HCT116 (cell line): ENCODE measurements around the gene DMD. TPM values are rescaled to one million over a fixed set of nuclear protein-coding genes. Genes with fewer than 3 reads are reported as not detected.

Experiments used
- ATAC-seq: fragments of 200-7000 bp; cut with Tn5 transposase; 2 replicates; pipeline ENCODE4 v1.9.1; 2020; ENCODE audit warnings: mild to moderate bottlenecking, moderate library complexity
- BruUV-seq: library from RNA; stranded (reverse); fragments of 400-500 nt; replicated peaks from 2 replicates; lab custom pipeline; 2021; lab: Mats Ljungman, UMichigan
- CTCF ChIA-PET: fragments of 300-600 bp; sonication (Branson Sonifier 250); formaldehyde crosslinking; loops from one replicate; lab custom pipeline; 2021; ENCODE audit warnings: antibody characterized with exemption; lab: Charles Lee
- POLR2A ChIA-PET: fragments of 300-600, 350-600 bp; sonication (Branson Sonifier 250); formaldehyde crosslinking; loops from one replicate; lab custom pipeline; 2021; ENCODE audit warnings: antibody characterized with exemption; lab: Charles Lee
- RAD21 ChIA-PET, 2 experiments: fragments of 300-600 bp; sonication (Branson Sonifier 250); formaldehyde crosslinking; loops; one replicate each; lab custom pipeline; 2023; ENCODE audit warnings: low total read pairs in 2 of 2; ENCODE audit not compliant: uncharacterized antibody in 2 of 2, unreplicated experiment in 2 of 2, low non-redundant PET in 1 of 2; lab: Charles Lee
- DNase-seq: peaks from one replicate; pipeline ENCODE4 v3.0.0-alpha.2; 2010; ENCODE audit warnings: low read depth, low spot score
- H2AFZ ChIP-seq: fragments of 200-600 bp; shearing (Covaris generic), sonication (generic); 2 replicates; pipeline ENCODE4 v1.6.1; 2017; ENCODE audit warnings: low read depth, mixed run types, mixed read lengths, antibody characterized with exemption, low read length; ENCODE audit not compliant: poor library complexity, severe bottlenecking
- H3K27ac ChIP-seq: 2 replicates; pipeline ENCODE4 v1.5.1; 2012; ENCODE audit warnings: low read depth, low read length
- H3K27me3 ChIP-seq: fragments of 200-600 bp; sonication (generic); 2 replicates; pipeline ENCODE4 v1.6.1; 2016; ENCODE audit warnings: mixed run types, low read length, mixed read lengths; ENCODE audit not compliant: insufficient read depth
- H3K36me3 ChIP-seq, 2 experiments: fragments of 200-500 bp in 1 of 2; fragments of 200-600 bp in 1 of 2; sonication (Bioruptor generic) in 1 of 2; sonication (generic) in 1 of 2; 2 replicates each; pipeline versions ENCODE4 v1.5.1 to v1.6.1; 2014 to 2016; ENCODE audit warnings: low read length in 2 of 2, inconsistent platforms in 1 of 2, mixed read lengths in 1 of 2, mixed run types in 1 of 2; ENCODE audit not compliant: insufficient read depth in 2 of 2, control insufficient read depth in 1 of 2
- H3K4me1 ChIP-seq, 2 experiments: fragments of 200-600 bp in 1 of 2; sonication (generic) in 1 of 2; 2 replicates each; pipeline versions ENCODE4 v1.5.1 to v1.6.1; 2012 to 2017; ENCODE audit warnings: low read length in 2 of 2, inconsistent platforms in 1 of 2, mild to moderate bottlenecking in 1 of 2, mixed read lengths in 1 of 2, mixed run types in 1 of 2, moderate library complexity in 1 of 2; ENCODE audit not compliant: insufficient read depth in 2 of 2, control insufficient read depth in 1 of 2
- H3K4me2 ChIP-seq: fragments of 200-600 bp; sonication (generic); 2 replicates; pipeline ENCODE4 v1.6.1; 2017; ENCODE audit warnings: mixed run types, low read length, mixed read lengths
- H3K4me3 ChIP-seq, 2 experiments: fragments of 200-600 bp in 1 of 2; sonication (generic) in 1 of 2; replicated peaks in 1 of 2; 2 replicates each; pipeline ENCODE4 v1.5.1; 2011 to 2016; ENCODE audit warnings: low read length in 2 of 2, control low read depth in 1 of 2, low read depth in 1 of 2, mild to moderate bottlenecking in 1 of 2, mixed read lengths in 1 of 2, mixed run types in 1 of 2
- H3K79me2 ChIP-seq: fragments of 200-600 bp; sonication (generic); 2 replicates; pipeline ENCODE4 v1.6.1; 2017; ENCODE audit warnings: mild to moderate bottlenecking, mixed run types, low read length, moderate library complexity, mixed read lengths; ENCODE audit not compliant: insufficient read depth
- H3K9ac ChIP-seq: fragments of 200-600 bp; sonication (generic); 2 replicates; pipeline ENCODE4 v1.6.1; 2016; ENCODE audit warnings: low read length, mixed read lengths
- H3K9me2 ChIP-seq: fragments of 200-600 bp; sonication (generic), shearing (Covaris generic); 2 replicates; pipeline ENCODE4 v1.6.1; 2017; ENCODE audit warnings: mixed run types, mild to moderate bottlenecking, moderate library complexity; ENCODE audit not compliant: insufficient read depth
- H3K9me3 ChIP-seq, 2 experiments: fragments of 200-500 bp in 1 of 2; fragments of 200-600 bp in 1 of 2; sonication (Bioruptor generic) in 1 of 2; sonication (generic) in 1 of 2; 2 replicates each; pipeline ENCODE4 v1.6.1; 2014 to 2017; ENCODE audit warnings: low read length in 2 of 2, mixed read lengths in 2 of 2, inconsistent platforms in 1 of 2, low read depth in 1 of 2, mild to moderate bottlenecking in 1 of 2, mixed run types in 1 of 2, moderate library complexity in 1 of 2; ENCODE audit not compliant: control insufficient read depth in 1 of 2, insufficient read depth in 1 of 2
- H4K20me1 ChIP-seq: fragments of 200-600 bp; sonication (generic), shearing (Covaris generic); 2 replicates; pipeline ENCODE4 v1.6.1; 2017; ENCODE audit warnings: mixed run types, mild to moderate bottlenecking, moderate library complexity; ENCODE audit not compliant: insufficient read depth
- CBX3 ChIP-seq: IDR thresholded peaks from 2 replicates; pipeline ENCODE4 v1.6.1; 2012; ENCODE audit warnings: low read depth
- CEBPB ChIP-seq: IDR thresholded peaks from 2 replicates; pipeline ENCODE4 v1.6.1; 2012; ENCODE audit warnings: low read depth
- EGR1 ChIP-seq: IDR thresholded peaks from 2 replicates; pipeline ENCODE4 v1.6.1; 2012; ENCODE audit warnings: low read depth
- EZH2 ChIP-seq: fragments of 200-600 bp; sonication (generic); IDR thresholded peaks from 2 replicates; pipeline ENCODE4 v1.6.1; 2017; ENCODE audit warnings: antibody characterized with exemption, mixed run types
- EZH2phosphoT487 ChIP-seq: fragments of 200-600 bp; IDR thresholded peaks from 2 replicates; pipeline ENCODE4 v1.6.1; 2018; ENCODE audit warnings: antibody characterized with exemption, borderline replicate concordance
- FOSL1 ChIP-seq: IDR thresholded peaks from 2 replicates; pipeline ENCODE4 v1.6.1; 2012; ENCODE audit warnings: low read depth
- JUND ChIP-seq: IDR thresholded peaks from 2 replicates; pipeline ENCODE4 v1.6.1; 2012
- RAD21 ChIP-seq: IDR thresholded peaks from 2 replicates; pipeline ENCODE4 v1.6.1; 2012; ENCODE audit warnings: low read depth, mild to moderate bottlenecking
- SIN3A ChIP-seq: IDR thresholded peaks from 2 replicates; pipeline ENCODE4 v1.6.1; 2012; ENCODE audit warnings: low read depth
- SP1 ChIP-seq: IDR thresholded peaks from 2 replicates; pipeline ENCODE4 v1.6.1; 2012; ENCODE audit warnings: low read depth
- SRF ChIP-seq: IDR thresholded peaks from 2 replicates; pipeline ENCODE4 v1.6.1; 2012; ENCODE audit warnings: low read depth
- TCF7L2 ChIP-seq: IDR thresholded peaks from 2 replicates; pipeline ENCODE4 v1.7.0; 2011; ENCODE audit warnings: borderline replicate concordance, inconsistent platforms; ENCODE audit not compliant: insufficient read depth, insufficient read length; ENCODE audit errors: extremely low read depth
- ZFX ChIP-seq: fragments of 450-650 bp; IDR thresholded peaks from 2 replicates; pipeline ENCODE4 v1.6.1; 2017
- ZNF274 ChIP-seq: fragments of 200-500 bp; sonication (Bioruptor generic); IDR thresholded peaks from 2 replicates; pipeline ENCODE4 v1.6.1; 2014; ENCODE audit warnings: mild to moderate bottlenecking, low read depth, low read length, inconsistent platforms
- intact Hi-C: fragments of 100-400 bp; cut with micrococcal nuclease; formaldehyde crosslinking; loops from 2 replicates; pipeline ENCODE4 v1.10.0; 2022
- total RNA-seq: library from RNA; stranded (reverse); gene quantifications from one replicate; pipeline ENCODE4 v1.2.1, GENCODE V29; 2021; ENCODE audit not compliant: unreplicated experiment
- TF ChIP-seq, protein P1 (sequence below): IDR thresholded peaks from 2 replicates; pipeline ENCODE4 v1.6.1; 2011; ENCODE audit warnings: mild to moderate bottlenecking, low read length, moderate library complexity; ENCODE audit not compliant: insufficient replicate concordance; ENCODE audit errors: extremely low read depth
- TF ChIP-seq, protein P2 (sequence below): IDR thresholded peaks from 2 replicates; pipeline ENCODE4 v1.6.1; 2012
- TF ChIP-seq, protein P3 (sequence below): IDR thresholded peaks from 2 replicates; pipeline ENCODE4 v1.6.1; 2012
- TF ChIP-seq, protein P4 (sequence below): IDR thresholded peaks from 2 replicates; pipeline ENCODE4 v1.6.1; 2012; ENCODE audit warnings: low read depth

DMD gene
- total RNA-seq, 1 experiment from 2014 or later, result 0.05 TPM

DNA sequence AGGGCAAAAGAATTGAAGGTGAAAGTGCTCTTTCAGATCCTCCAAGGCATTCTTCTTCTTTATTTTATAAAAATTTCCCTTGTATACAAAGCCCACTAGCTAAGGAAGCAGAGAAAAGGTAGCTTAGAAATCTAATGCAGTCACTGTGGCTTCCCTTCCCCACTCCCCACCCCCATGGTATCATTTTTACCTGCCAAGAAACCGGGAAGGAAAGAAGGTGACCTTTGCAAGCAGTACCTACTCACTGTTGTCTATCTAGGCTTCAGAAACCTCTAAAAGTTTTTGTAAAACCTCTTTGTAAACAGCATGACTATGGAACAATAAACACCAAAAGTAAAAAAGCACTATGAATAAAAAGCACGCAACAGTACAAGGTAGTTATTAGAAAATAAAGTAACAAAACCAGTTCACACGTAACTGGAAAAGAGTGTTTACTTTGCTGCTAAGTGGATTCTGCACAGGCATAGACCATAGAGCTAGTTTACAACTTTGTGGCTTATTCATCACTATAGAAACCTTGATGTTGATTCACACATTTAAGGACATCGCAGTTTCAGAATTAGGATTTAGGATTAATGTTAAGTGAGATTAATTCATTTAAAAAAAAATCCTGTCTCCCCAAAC is 2029.9 kb downstream of the DMD start:
- RAD21 ChIA-PET, result no interaction called here
- DNase-seq, result no peak

More for the DNA sequence above, 2029.9 kb downstream of the DMD start:
- ChIA-PET CTCF (no interaction called here), POLR2A (no interaction called here)
- no peaks in the 10 kb centered on the region for H4K20me1 ChIP-seq
- H3K4me3 ChIP-seq, result no peak overlapping the region
- no peaks in the 10 kb centered on the region for H3K27me3 ChIP-seq
- H3K27ac ChIP-seq, result no peak overlapping the region
- H3K9me2 ChIP-seq, result no peaks in the 10 kb centered on the region
- no peaks in the 10 kb centered on the region for H3K79me2 ChIP-seq
- H3K4me2 ChIP-seq, result no peak overlapping the region
- no peak overlapping the region for H3K9ac ChIP-seq
- H3K9me3 ChIP-seq, result no peaks in the 10 kb centered on the region
- no peak for ATAC-seq
- no TSS peak for BruUV-seq
- no peaks in the 10 kb centered on the region for H3K4me1 ChIP-seq
- H2AFZ ChIP-seq, result no peak overlapping the region
- intact Hi-C loops, result no loop called here
- no peaks in the 10 kb centered on the region for H3K36me3 ChIP-seq
- TF ChIP-seq, protein P1, sequence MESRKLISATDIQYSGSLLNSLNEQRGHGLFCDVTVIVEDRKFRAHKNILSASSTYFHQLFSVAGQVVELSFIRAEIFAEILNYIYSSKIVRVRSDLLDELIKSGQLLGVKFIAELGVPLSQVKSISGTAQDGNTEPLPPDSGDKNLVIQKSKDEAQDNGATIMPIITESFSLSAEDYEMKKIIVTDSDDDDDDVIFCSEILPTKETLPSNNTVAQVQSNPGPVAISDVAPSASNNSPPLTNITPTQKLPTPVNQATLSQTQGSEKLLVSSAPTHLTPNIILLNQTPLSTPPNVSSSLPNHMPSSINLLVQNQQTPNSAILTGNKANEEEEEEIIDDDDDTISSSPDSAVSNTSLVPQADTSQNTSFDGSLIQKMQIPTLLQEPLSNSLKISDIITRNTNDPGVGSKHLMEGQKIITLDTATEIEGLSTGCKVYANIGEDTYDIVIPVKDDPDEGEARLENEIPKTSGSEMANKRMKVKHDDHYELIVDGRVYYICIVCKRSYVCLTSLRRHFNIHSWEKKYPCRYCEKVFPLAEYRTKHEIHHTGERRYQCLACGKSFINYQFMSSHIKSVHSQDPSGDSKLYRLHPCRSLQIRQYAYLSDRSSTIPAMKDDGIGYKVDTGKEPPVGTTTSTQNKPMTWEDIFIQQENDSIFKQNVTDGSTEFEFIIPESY, result no peak
- TF ChIP-seq ZFX, result no peak
- TF ChIP-seq SIN3A, result no peak
- TF ChIP-seq FOSL1, result no peak
- no peak for TF ChIP-seq EZH2
- no peak for TF ChIP-seq SP1
- TF ChIP-seq CBX3, result no peak
- TF ChIP-seq, protein P2, sequence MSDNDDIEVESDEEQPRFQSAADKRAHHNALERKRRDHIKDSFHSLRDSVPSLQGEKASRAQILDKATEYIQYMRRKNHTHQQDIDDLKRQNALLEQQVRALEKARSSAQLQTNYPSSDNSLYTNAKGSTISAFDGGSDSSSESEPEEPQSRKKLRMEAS, result no peak
- TF ChIP-seq ZNF274, result no peak
- TF ChIP-seq CEBPB, result no peak
- no peak for TF ChIP-seq RAD21
- TF ChIP-seq, protein P3, sequence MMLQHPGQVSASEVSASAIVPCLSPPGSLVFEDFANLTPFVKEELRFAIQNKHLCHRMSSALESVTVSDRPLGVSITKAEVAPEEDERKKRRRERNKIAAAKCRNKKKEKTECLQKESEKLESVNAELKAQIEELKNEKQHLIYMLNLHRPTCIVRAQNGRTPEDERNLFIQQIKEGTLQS, result no peak
- no peak for TF ChIP-seq SRF
- TF ChIP-seq EGR1, result no peak
- no peak for TF ChIP-seq JUND
- TF ChIP-seq EZH2phosphoT487, result no peak
- TF ChIP-seq TCF7L2, result no peak
- TF ChIP-seq, protein P4, sequence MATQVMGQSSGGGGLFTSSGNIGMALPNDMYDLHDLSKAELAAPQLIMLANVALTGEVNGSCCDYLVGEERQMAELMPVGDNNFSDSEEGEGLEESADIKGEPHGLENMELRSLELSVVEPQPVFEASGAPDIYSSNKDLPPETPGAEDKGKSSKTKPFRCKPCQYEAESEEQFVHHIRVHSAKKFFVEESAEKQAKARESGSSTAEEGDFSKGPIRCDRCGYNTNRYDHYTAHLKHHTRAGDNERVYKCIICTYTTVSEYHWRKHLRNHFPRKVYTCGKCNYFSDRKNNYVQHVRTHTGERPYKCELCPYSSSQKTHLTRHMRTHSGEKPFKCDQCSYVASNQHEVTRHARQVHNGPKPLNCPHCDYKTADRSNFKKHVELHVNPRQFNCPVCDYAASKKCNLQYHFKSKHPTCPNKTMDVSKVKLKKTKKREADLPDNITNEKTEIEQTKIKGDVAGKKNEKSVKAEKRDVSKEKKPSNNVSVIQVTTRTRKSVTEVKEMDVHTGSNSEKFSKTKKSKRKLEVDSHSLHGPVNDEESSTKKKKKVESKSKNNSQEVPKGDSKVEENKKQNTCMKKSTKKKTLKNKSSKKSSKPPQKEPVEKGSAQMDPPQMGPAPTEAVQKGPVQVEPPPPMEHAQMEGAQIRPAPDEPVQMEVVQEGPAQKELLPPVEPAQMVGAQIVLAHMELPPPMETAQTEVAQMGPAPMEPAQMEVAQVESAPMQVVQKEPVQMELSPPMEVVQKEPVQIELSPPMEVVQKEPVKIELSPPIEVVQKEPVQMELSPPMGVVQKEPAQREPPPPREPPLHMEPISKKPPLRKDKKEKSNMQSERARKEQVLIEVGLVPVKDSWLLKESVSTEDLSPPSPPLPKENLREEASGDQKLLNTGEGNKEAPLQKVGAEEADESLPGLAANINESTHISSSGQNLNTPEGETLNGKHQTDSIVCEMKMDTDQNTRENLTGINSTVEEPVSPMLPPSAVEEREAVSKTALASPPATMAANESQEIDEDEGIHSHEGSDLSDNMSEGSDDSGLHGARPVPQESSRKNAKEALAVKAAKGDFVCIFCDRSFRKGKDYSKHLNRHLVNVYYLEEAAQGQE, result no peak
- TF ChIP-seq, all 23 proteins: peak for 0
